HG02678 (cell line): ENCODE results near the gene NINL.

ENCODE experiments used
- ATAC-seq: cut with Tn5 transposase; IDR thresholded peaks from one replicate; pipeline ENCODE4 v1.9.1; 2021; ENCODE audit warnings: mild to moderate bottlenecking, moderate library complexity; ENCODE audit not compliant: unreplicated experiment

The NINL gene

DNA sequence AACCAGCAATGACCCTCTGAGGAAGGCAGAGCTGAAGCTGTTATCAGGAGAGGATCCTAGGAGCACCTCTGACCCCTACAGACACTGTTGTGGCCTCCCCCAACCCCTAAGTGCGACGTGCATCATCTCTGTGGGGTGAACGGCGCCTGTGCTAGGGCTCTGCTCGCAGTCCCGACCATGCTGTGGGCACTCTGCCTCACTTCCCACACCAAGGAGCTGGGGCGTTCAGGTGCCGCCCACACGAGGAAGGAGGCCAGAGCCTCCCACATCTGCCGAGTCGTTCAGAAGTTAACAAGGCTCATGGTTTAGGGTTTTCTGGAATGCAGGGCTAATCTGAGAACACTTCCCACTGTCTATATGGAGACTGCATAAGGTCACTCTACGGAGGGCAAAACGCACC lies 115.8 kb downstream of the NINL start:
- ATAC-seq, result no peak

DNA sequence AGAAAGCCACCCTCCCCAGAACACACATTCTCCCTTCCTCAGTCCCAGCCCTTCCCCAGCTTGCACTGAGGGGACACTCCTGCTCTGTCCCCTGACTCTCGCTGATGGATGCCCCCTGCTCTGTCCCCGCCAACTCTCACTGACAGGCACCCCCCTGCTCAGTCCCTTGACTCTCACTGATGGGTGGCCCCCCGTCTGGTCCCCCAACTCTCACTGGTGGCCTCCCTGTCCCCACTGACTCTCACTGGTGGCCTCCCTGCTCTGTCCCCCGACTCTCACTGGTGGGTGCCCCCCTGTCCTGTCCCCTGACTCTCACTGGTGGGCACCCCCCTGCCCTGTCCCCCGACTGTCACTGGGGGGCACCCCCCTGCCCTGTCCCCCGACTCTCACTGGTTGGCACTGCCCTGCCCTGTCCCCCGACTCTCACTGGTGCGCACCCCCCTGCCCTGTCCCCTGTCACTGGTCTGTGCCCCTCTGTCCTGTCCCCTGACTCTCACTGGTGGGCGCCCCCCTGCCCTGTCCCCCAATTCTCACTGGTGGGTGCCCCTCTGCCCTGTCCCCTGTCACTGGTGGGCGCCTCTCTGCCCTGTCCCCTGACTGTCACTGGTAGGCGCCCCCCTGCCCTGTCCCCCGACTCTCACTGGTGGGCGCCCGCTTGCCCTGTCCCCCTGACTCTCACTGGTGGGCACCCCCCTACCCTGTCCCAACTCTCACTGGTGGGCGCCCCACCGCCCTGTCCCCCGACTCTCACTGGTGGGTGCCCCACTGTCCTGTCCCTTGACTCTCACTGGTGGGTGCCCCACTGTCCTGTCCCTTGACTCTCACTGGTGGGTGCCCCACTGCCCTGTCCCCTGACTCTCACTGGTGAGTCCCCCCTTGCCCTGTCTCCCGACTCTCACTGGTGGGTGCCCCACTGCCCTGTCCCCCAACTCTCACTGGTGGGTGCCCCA lies 116.9 kb downstream of the NINL start:
- no peak for ATAC-seq

DNA sequence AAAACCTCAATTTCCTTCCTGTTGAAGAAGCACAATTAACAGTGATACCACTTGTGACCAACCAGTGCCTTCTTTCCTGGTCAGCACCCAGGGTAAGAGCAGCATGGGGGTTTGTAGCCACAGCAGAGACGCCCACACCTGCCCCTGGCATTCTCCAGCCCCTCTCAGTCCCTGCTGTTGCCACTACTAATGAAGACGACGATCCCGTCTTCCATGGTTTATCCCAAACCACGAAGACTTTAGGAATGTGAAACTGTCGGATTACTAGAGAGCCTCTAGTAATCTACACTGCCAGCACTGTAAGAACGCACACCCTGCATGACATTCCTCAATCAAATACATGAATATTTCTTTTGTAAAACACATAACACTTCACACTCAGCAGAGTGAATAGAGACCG lies 117.9 kb downstream of the NINL start:
- no peak for ATAC-seq

DNA sequence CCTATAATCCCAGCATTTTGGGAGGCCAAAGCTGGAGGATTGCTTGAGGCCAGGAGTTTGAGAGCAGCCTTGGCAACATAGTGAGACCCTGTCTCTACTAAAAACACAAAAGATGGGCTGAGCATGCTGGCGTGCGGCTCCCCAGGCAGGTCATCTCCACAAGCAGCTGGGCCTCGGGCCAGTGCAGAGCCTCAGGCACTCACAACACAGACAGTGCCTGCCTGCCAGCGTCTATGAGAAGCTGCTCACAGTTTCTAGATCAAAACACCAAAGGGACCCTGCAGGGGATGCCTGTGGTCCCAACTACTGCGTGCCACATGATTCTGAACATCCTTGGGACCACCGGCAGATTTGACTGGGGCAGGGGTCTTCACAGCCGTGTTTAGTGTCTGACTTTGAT lies 118.5 kb downstream of the NINL start:
- ATAC-seq, result no peak

GRCh38 chr20:25465243-25466135 lies 119.8 kb downstream of the NINL start:
- no peak for ATAC-seq

- no peak for ATAC-seq
These were observed 120.7 kb downstream of the NINL start for GRCh38 chr20:25464501-25465242.

DNA sequence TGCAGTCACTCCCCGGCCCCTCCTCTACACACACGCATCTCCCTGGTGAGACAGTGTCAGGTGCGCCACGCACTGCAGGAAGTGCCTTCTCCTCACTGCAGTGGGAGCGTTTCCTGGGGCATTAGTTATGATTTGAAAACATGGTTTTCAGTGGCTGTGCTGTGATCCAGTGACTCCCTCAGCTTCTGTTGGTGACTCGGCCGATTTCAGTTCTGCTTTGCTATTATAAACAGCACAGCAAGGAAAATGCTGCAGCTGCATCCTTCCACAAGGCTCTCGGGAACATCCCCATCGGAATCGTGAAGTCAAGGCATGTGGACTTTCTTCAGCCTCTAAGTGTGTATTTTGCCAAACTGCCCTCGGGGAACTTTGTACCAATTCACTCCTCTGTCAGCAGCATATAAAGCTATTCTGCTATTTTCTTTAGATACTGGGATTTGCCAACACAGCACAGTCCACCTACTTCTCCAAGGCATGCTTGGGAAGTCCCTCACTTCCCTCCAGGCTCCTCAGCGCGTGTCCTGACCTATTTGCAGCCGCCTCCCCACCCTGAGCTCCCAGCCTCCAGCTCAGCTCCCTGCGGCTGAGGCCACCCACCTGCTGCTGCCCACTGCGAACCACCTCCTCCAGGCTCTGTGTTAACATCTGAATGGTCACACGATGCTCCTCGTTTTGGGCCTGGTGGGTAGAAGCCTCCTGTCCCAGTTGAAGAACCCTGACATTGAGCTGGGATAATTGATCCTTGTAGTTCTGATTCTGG lies 123.4 kb downstream of the NINL start:
- no peak for ATAC-seq

DNA sequence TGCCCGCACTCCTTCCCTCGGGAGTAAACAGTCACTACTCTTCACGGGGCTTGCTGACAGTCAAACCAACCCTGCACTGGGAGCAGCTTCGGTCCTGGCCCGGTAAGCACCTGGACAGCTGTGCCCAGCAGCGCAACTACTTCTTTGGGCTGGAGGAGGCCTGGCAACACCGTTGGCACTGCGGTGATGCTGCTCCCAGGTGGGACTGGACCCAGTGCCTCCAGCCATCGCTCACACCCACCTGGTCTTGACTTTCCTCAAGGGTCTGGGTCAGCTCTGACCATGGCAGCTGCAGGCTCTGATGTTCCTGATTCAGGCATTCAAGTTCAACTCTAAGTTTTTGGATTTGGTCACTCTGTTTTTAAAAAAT lies 124.1 kb downstream of the NINL start:
- ATAC-seq, result no peak

GRCh38 chr20:25460566-25461280 lies 124.6 kb downstream of the NINL start:
- ATAC-seq, result no peak

DNA sequence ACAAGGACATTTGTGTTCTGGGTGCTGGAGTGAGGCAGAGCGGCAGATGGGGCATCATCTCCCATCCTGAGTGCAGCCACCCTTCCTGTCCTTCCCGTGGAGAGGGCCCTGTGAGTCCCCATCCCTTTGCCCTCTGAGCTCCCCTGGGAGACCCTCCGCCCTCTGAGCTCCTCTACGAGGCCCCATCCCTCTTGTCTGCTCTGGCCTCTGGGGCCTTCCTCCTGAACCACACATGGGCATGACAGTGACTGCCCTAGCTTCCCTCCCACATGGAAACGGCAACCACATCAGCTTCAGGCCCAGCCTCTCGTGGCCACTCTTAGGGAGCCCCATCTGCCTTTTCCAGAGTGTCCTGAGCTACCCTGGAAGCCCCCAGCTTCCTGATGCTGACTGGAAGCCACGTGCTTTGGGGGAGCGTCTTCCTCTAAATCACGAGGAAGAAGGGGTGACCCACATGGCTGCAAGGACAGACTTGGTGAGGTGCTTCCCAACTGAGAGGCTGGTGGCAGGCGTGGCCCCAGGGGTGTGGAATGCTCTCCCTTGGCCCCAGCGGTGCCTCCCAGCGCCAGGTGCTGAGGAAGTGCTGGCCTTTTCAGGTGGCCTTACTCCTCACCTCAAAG lies 125.3 kb downstream of the NINL start:
- no peak for ATAC-seq

GRCh38 chr20:25459111-25459830 lies 126.1 kb downstream of the NINL start:
- ATAC-seq, result no peak

GRCh38 chr20:25457886-25458680 lies 127.2 kb downstream of the NINL start:
- ATAC-seq, result no peak

DNA sequence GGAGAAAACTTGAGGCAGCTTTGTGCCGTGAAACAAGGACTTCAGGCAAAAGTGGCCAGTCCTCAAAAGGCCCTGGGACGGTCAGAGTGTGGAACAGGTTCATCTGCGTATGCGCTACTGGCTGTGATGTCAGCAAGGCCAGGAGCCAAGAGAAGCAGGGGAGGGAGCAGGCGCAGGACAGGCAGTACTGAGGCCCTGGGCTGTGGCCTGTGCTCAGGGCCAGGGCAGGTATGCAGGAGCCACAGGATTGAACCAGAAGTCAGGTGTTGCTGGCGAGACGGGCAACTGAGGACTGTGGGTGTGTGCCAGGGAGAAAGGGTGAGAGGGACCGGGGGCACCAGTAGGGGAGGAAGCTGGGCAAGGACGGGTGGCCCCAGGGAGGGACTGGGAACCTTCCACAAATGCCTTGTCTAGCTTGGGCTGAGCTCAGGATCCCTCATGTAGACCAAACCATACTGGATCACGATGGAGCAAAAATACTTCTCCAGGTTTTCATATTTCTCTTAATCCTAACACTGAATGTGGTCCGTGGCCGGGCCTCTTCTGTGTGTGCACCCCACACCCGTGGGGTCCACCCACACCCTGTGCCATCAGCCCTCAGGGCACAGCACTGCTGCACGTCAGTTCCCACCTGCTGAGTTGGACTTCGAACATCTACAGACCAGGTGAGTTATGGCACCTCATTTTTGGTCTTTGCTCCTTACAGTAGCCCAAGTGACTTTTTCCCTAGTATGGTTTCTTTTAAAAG lies 131.0 kb downstream of the NINL start:
- ATAC-seq, result no peak

DNA sequence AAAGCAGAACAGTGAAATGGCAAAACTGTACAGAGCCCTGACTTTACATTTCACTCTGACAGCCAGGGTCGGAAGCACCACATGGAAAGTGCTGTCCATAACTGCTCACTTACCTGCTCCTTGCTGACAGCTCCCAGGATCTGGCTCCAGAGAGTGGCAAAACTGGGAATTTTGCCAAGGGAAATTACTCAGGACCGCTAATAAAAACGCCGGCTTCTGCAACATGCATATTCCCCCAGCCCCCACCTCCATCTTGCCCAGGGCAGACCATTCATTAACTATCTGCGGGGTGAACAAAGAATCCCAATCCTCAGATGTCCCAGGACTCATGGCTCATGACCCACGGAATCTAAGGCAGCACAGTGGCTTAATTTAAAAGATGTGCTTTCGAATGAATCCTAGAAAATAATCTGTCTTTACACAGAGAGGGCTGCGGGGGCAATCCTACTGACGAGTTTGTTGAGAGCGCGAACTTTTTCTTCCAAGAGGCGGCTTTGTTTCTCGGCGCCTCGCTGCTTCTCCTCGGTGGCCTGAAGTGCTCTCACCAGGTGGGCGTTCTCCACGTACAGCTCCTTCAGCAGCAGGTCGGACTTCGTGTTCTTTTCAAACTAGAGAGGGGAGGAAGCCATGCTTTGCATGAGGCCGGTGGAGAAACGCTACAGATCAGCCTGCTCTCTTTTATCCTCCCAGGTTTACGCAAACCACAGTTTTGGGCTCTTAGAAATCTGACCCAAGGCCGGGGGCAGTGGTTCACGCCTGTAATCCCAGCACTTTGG lies 132.1 kb downstream of the NINL start:
- no peak for ATAC-seq

- ATAC-seq, result no peak
These were observed 133.0 kb downstream of the NINL start for GRCh38 chr20:25452333-25452732.

- no peak for ATAC-seq
These were observed 137.7 kb downstream of the NINL start for GRCh38 chr20:25447671-25448070.
